Panc1 (cell line): ENCODE data around the gene PPP2R5A. TPM values are rescaled to one million over a fixed set of nuclear protein-coding genes. Genes with fewer than 3 reads are reported as not detected.

Source experiments
- ATAC-seq: fragments of 200-7000 bp; cut with Tn5 transposase; 2 replicates; pipeline ENCODE4 v1.9.1; 2020; ENCODE audit warnings: mild to moderate bottlenecking, moderate library complexity
- BruUV-seq: library from RNA; stranded (reverse); fragments of 400-500 nt; replicated peaks from 2 replicates; lab custom pipeline; 2021; lab: Mats Ljungman, UMichigan
- CTCF ChIA-PET: fragments of 300-600 bp; sonication (Branson Sonifier 250); formaldehyde crosslinking; loops from one replicate; lab custom pipeline; 2022; ENCODE audit warnings: antibody characterized with exemption; lab: Charles Lee
- POLR2A ChIA-PET: fragments of 300-600 bp; sonication (Branson Sonifier 250); formaldehyde crosslinking; loops from one replicate; lab custom pipeline; 2022; ENCODE audit warnings: antibody characterized with exemption; lab: Charles Lee
- DNase-seq: peaks from one replicate; pipeline ENCODE4 v3.0.0-alpha.2; 2010; ENCODE audit warnings: low read depth, low spot score
- H3K27ac ChIP-seq: 2 replicates; pipeline ENCODE4 v1.5.1; 2011; ENCODE audit warnings: mild to moderate bottlenecking, low read length, inconsistent platforms
- H3K27me3 ChIP-seq: fragments of 200-500 bp; sonication (Bioruptor generic); 2 replicates; pipeline ENCODE4 v1.6.0; 2014; ENCODE audit warnings: low read length, inconsistent platforms; ENCODE audit not compliant: control insufficient read depth, insufficient read depth
- H3K36me3 ChIP-seq: fragments of 200-500 bp; sonication (Bioruptor generic); 2 replicates; pipeline ENCODE4 v1.5.1; 2014; ENCODE audit warnings: inconsistent platforms, mild to moderate bottlenecking, low read length, moderate library complexity; ENCODE audit not compliant: control insufficient read depth, insufficient read depth
- H3K4me1 ChIP-seq: 2 replicates; pipeline ENCODE4 v1.5.1; 2011; ENCODE audit warnings: inconsistent platforms, mild to moderate bottlenecking, low read length, moderate library complexity; ENCODE audit not compliant: control insufficient read depth, insufficient read depth
- H3K4me3 ChIP-seq, 2 experiments: 2 replicates each; pipeline ENCODE4 v1.5.1; 2011 to 2012; ENCODE audit warnings: low read depth in 2 of 2, low read length in 2 of 2, mild to moderate bottlenecking in 2 of 2, inconsistent platforms in 1 of 2, moderate library complexity in 1 of 2
- H3K9me3 ChIP-seq: fragments of 200-500 bp; sonication (Bioruptor generic); 2 replicates; pipeline ENCODE4 v1.5.1; 2014; ENCODE audit warnings: low read depth, mild to moderate bottlenecking, inconsistent platforms, low read length, moderate library complexity; ENCODE audit not compliant: control insufficient read depth, insufficient read depth
- CTCF ChIP-seq: fragments of 450-650 bp; IDR thresholded peaks from 2 replicates; pipeline ENCODE4 v1.5.1; 2017; ENCODE audit warnings: mild to moderate bottlenecking
- POLR2AphosphoS5 ChIP-seq: IDR thresholded peaks from 2 replicates; pipeline ENCODE4 v1.6.1; 2012; ENCODE audit warnings: mild to moderate bottlenecking, low read depth, low read length, moderate library complexity
- REST ChIP-seq, 2 experiments: IDR thresholded peaks; 2 replicates each; pipeline ENCODE4 v1.6.1; 2011 to 2012; ENCODE audit warnings: low read depth in 2 of 2, control low read depth in 1 of 2, low read length in 1 of 2, mild to moderate bottlenecking in 1 of 2, moderate library complexity in 1 of 2; ENCODE audit not compliant: insufficient read depth in 1 of 2
- SIN3A ChIP-seq: IDR thresholded peaks from 2 replicates; pipeline ENCODE4 v1.6.1; 2012; ENCODE audit warnings: low read depth, mild to moderate bottlenecking, low read length, moderate library complexity, borderline replicate concordance; ENCODE audit not compliant: insufficient read depth
- TCF7L2 ChIP-seq: IDR thresholded peaks from 2 replicates; pipeline ENCODE4 v1.6.1; 2011; ENCODE audit warnings: mild to moderate bottlenecking, low read depth, low read length, inconsistent platforms
- in situ Hi-C: cut with HindIII; loops from 2 replicates; pipeline ENCODE4 v1.10.0; 2016; ENCODE audit warnings: low sequenced_read_pairs, low pct_unique_long_range_greater_than_20kb
- intact Hi-C: fragments of 100-400 bp; cut with micrococcal nuclease; formaldehyde crosslinking; loops from one replicate; pipeline ENCODE4 v1.10.0; 2022; ENCODE audit not compliant: unreplicated experiment
- total RNA-seq: library from RNA; stranded (reverse); gene quantifications from one replicate; pipeline ENCODE4 v1.2.1, GENCODE V29; 2021; ENCODE audit not compliant: unreplicated experiment

Gene PPP2R5A
- total RNA-seq, 1 experiment from 2014 or later: 44.3 TPM

GRCh38 chr1:212297338-212297737 is 12.1 kb downstream of the PPP2R5A start:
- Histone ChIP-seq H3K27me3 (no peaks in the 10 kb centered on the region), H3K4me3 (no peak overlapping the region), H3K9me3 (no peaks in the 10 kb centered on the region), H3K27ac (no peak overlapping the region), H3K36me3 (no peaks in the 10 kb centered on the region), H3K4me1 (peaks cover 5% of the 10 kb centered on the region; the same call in 1 of the 2 replicates)
- ATAC-seq (no peak), DNase-seq (no peak)
- no TSS peak for BruUV-seq
- intact Hi-C loops (no loop called here), in situ Hi-C loops (no loop called here)
- TF ChIP-seq POLR2AphosphoS5: no peak
- TF ChIP-seq CTCF: no peak
- no peak for TF ChIP-seq REST (IDR thresholded peaks at IDR 0.05; ENCODE audit: insufficient read depth in 1 of 2, low read depth in 2 of 2, low read length in 1 of 2)
- no peak for TF ChIP-seq TCF7L2
- no peak for TF ChIP-seq SIN3A
- ChIA-PET POLR2A (interaction anchor here (0.6 kb wide), 2 partner anchors 62 to 303 kb away, joined by 3 to 7 read pairs; no protein-coding TSS in a partner anchor), CTCF (no interaction called here)

- Histone ChIP-seq H3K27me3 (no peaks in the 10 kb centered on the region), H3K36me3 (no peaks in the 10 kb centered on the region), H3K4me3 (no peak overlapping the region), H3K4me1 (no peaks in the 10 kb centered on the region), H3K9me3 (no peaks in the 10 kb centered on the region), H3K27ac (no peak overlapping the region)
- BruUV-seq: no TSS peak
- TF ChIP-seq SIN3A (no peak), CTCF (no peak)
- CTCF ChIA-PET: no interaction called here
- in situ Hi-C loops (no loop called here), intact Hi-C loops (no loop called here)
- POLR2A ChIA-PET: interaction anchor here (0.6 kb wide), 1 partner anchor 249 kb away, joined by 6 read pairs; no protein-coding TSS in a partner anchor
- ATAC-seq (no peak), DNase-seq (no peak)
Measured at GRCh38 chr1:212301580-212301979, 16.4 kb downstream of the PPP2R5A start.
